ENCODE measurements around the gene AFF3.

Gene AFF3

GRCh38 chr2:99772591-99773331, 369.6 kb downstream of the AFF3 start:
- TF ChIP-seq SIN3A (IDR thresholded peaks at IDR 0.05; ENCODE audit: borderline replicate concordance, insufficient read depth, low read length) (no peak), POLR2AphosphoS5 (IDR thresholded peaks at IDR 0.05; ENCODE audit: low read depth, low read length) (no peak), REST (IDR thresholded peaks at IDR 0.05; ENCODE audit: insufficient read depth in 1 of 2, low read depth in 2 of 2, low read length in 2 of 2) (no peak), TAF1 (IDR thresholded peaks at IDR 0.05; ENCODE audit: borderline replicate concordance, insufficient read depth, low read length) (no peak), FOXP2 (optimal IDR thresholded peaks at IDR 0.05; ENCODE audit: borderline replicate concordance, extremely low read depth, extremely low read length, insufficient read depth) (no peak)

- TF ChIP-seq FOXP2 (optimal IDR thresholded peaks at IDR 0.05; ENCODE audit: borderline replicate concordance, extremely low read depth, extremely low read length, insufficient read depth): no peak
Observed at GRCh38 chr2:99771681-99772333, 370.6 kb downstream of the AFF3 start.

- TF ChIP-seq FOXP2 (optimal IDR thresholded peaks at IDR 0.05; ENCODE audit: borderline replicate concordance, extremely low read depth, extremely low read length, insufficient read depth) (no peak), TAF1 (IDR thresholded peaks at IDR 0.05; ENCODE audit: borderline replicate concordance, insufficient read depth, low read length) (no peak), POLR2AphosphoS5 (IDR thresholded peaks at IDR 0.05; ENCODE audit: low read depth, low read length) (no peak), REST (IDR thresholded peaks at IDR 0.05; ENCODE audit: insufficient read depth in 1 of 2, low read depth in 2 of 2, low read length in 2 of 2) (no peak), SIN3A (IDR thresholded peaks at IDR 0.05; ENCODE audit: borderline replicate concordance, insufficient read depth, low read length) (no peak)
Observed at GRCh38 chr2:99770876-99771275, 371.5 kb downstream of the AFF3 start.

- no peak for TF ChIP-seq TAF1 (IDR thresholded peaks at IDR 0.05; ENCODE audit: borderline replicate concordance, insufficient read depth, low read length)
- no peak for TF ChIP-seq REST (IDR thresholded peaks at IDR 0.05; ENCODE audit: insufficient read depth in 1 of 2, low read depth in 2 of 2, low read length in 2 of 2)
- TF ChIP-seq SIN3A (IDR thresholded peaks at IDR 0.05; ENCODE audit: borderline replicate concordance, insufficient read depth, low read length): no peak
- TF ChIP-seq FOXP2 (optimal IDR thresholded peaks at IDR 0.05; ENCODE audit: borderline replicate concordance, extremely low read depth, extremely low read length, insufficient read depth): no peak
- TF ChIP-seq POLR2AphosphoS5 (IDR thresholded peaks at IDR 0.05; ENCODE audit: low read depth, low read length): no peak
Observed at GRCh38 chr2:99765731-99766318, 376.6 kb downstream of the AFF3 start.

- TF ChIP-seq TAF1 (IDR thresholded peaks at IDR 0.05; ENCODE audit: borderline replicate concordance, insufficient read depth, low read length) (no peak), REST (IDR thresholded peaks at IDR 0.05; ENCODE audit: insufficient read depth in 1 of 2, low read depth in 2 of 2, low read length in 2 of 2) (no peak), POLR2AphosphoS5 (IDR thresholded peaks at IDR 0.05; ENCODE audit: low read depth, low read length) (no peak), FOXP2 (optimal IDR thresholded peaks at IDR 0.05; ENCODE audit: borderline replicate concordance, extremely low read depth, extremely low read length, insufficient read depth) (no peak), SIN3A (IDR thresholded peaks at IDR 0.05; ENCODE audit: borderline replicate concordance, insufficient read depth, low read length) (no peak)
Observed at GRCh38 chr2:99763764-99764163, 378.6 kb downstream of the AFF3 start.

Data from PFSK-1 (cell line).